ENCODE results near the gene ADGRB2.

ADGRB2 gene

GRCh38 chr1:31749785-31750735 lies 14.1 kb downstream of the ADGRB2 start:
- Histone ChIP-seq H3K4me3 (ENCODE audit: insufficient read depth, low read depth, low read length) (no peak overlapping the region), H3K9me3 (ENCODE audit: control insufficient read depth, low read length) (no peaks in the 10 kb centered on the region), H3K36me3 (ENCODE audit: control insufficient read depth, insufficient read depth, low read length) (no peaks in the 10 kb centered on the region), H3K27me3 (ENCODE audit: control insufficient read depth, insufficient read depth, low read length, poor library complexity, severe bottlenecking) (no peaks in the 10 kb centered on the region), H3K27ac (ENCODE audit: insufficient read depth, low read depth, low read length, poor library complexity, severe bottlenecking) (no peak overlapping the region), H3K4me1 (ENCODE audit: control insufficient read depth, insufficient read depth, low read length) (peaks cover 30% of the 10 kb centered on the region)
- WGBS, 2 experiments: 90 to 93% methylated on average over 7 of the region's 7 CpGs

- Histone ChIP-seq H3K9me3 (ENCODE audit: control insufficient read depth, low read length) (no peaks in the 10 kb centered on the region), H3K4me3 (ENCODE audit: insufficient read depth, low read depth, low read length) (no peak overlapping the region), H3K27me3 (ENCODE audit: control insufficient read depth, insufficient read depth, low read length, poor library complexity, severe bottlenecking) (no peaks in the 10 kb centered on the region), H3K36me3 (ENCODE audit: control insufficient read depth, insufficient read depth, low read length) (no peaks in the 10 kb centered on the region), H3K4me1 (ENCODE audit: control insufficient read depth, insufficient read depth, low read length) (peaks cover 30% of the 10 kb centered on the region), H3K27ac (ENCODE audit: insufficient read depth, low read depth, low read length, poor library complexity, severe bottlenecking) (no peak overlapping the region)
- WGBS, 2 experiments: 88 to 92% methylated on average over 4 of the region's 4 CpGs
Measured at GRCh38 chr1:31748365-31748764, 15.8 kb downstream of the ADGRB2 start.

GRCh38 chr1:31747304-31747703 lies 16.8 kb downstream of the ADGRB2 start:
- H3K36me3 ChIP-seq (ENCODE audit: control insufficient read depth, insufficient read depth, low read length): no peaks in the 10 kb centered on the region
- H3K4me3 ChIP-seq (ENCODE audit: insufficient read depth, low read depth, low read length): no peak overlapping the region
- no peaks in the 10 kb centered on the region for H3K27me3 ChIP-seq (ENCODE audit: control insufficient read depth, insufficient read depth, low read length, poor library complexity, severe bottlenecking)
- no peaks in the 10 kb centered on the region for H3K9me3 ChIP-seq (ENCODE audit: control insufficient read depth, low read length)
- no peak overlapping the region for H3K27ac ChIP-seq (ENCODE audit: insufficient read depth, low read depth, low read length, poor library complexity, severe bottlenecking)
- WGBS, 2 experiments: 88 to 89% methylated on average over 1 of the region's 1 CpG
- H3K4me1 ChIP-seq (ENCODE audit: control insufficient read depth, insufficient read depth, low read length): peaks cover 27% of the 10 kb centered on the region

GRCh38 chr1:31746687-31747086 lies 17.5 kb downstream of the ADGRB2 start:
- Histone ChIP-seq H3K27ac (ENCODE audit: insufficient read depth, low read depth, low read length, poor library complexity, severe bottlenecking) (no peak overlapping the region), H3K9me3 (ENCODE audit: control insufficient read depth, low read length) (no peaks in the 10 kb centered on the region), H3K4me1 (ENCODE audit: control insufficient read depth, insufficient read depth, low read length) (peaks cover 24% of the 10 kb centered on the region), H3K4me3 (ENCODE audit: insufficient read depth, low read depth, low read length) (no peak overlapping the region), H3K27me3 (ENCODE audit: control insufficient read depth, insufficient read depth, low read length, poor library complexity, severe bottlenecking) (no peaks in the 10 kb centered on the region), H3K36me3 (ENCODE audit: control insufficient read depth, insufficient read depth, low read length) (no peaks in the 10 kb centered on the region)
- 58 to 62% methylated on average over 7 of the region's 7 CpGs for WGBS, 2 experiments

- Histone ChIP-seq H3K4me1 (ENCODE audit: control insufficient read depth, insufficient read depth, low read length) (peaks cover 23% of the 10 kb centered on the region), H3K9me3 (ENCODE audit: control insufficient read depth, low read length) (no peaks in the 10 kb centered on the region), H3K27me3 (ENCODE audit: control insufficient read depth, insufficient read depth, low read length, poor library complexity, severe bottlenecking) (no peaks in the 10 kb centered on the region), H3K4me3 (ENCODE audit: insufficient read depth, low read depth, low read length) (no peak overlapping the region), H3K27ac (ENCODE audit: insufficient read depth, low read depth, low read length, poor library complexity, severe bottlenecking) (no peak overlapping the region), H3K36me3 (ENCODE audit: control insufficient read depth, insufficient read depth, low read length) (no peaks in the 10 kb centered on the region)
- WGBS, 2 experiments: 78 to 79% methylated on average over 15 of the region's 15 CpGs
Measured at GRCh38 chr1:31745946-31746670, 18.0 kb downstream of the ADGRB2 start.

GRCh38 chr1:31745096-31745945 lies 18.8 kb downstream of the ADGRB2 start:
- H3K4me1 ChIP-seq (ENCODE audit: control insufficient read depth, insufficient read depth, low read length): peaks cover 16% of the 10 kb centered on the region
- H3K36me3 ChIP-seq (ENCODE audit: control insufficient read depth, insufficient read depth, low read length): no peaks in the 10 kb centered on the region
- no peak overlapping the region for H3K4me3 ChIP-seq (ENCODE audit: insufficient read depth, low read depth, low read length)
- H3K27ac ChIP-seq (ENCODE audit: insufficient read depth, low read depth, low read length, poor library complexity, severe bottlenecking): no peak overlapping the region
- no peaks in the 10 kb centered on the region for H3K9me3 ChIP-seq (ENCODE audit: control insufficient read depth, low read length)
- no peaks in the 10 kb centered on the region for H3K27me3 ChIP-seq (ENCODE audit: control insufficient read depth, insufficient read depth, low read length, poor library complexity, severe bottlenecking)
- WGBS, 2 experiments: 54 to 61% methylated on average over 4 of the region's 4 CpGs

GRCh38 chr1:31744165-31744888 lies 19.8 kb downstream of the ADGRB2 start:
- H3K36me3 ChIP-seq (ENCODE audit: control insufficient read depth, insufficient read depth, low read length): no peaks in the 10 kb centered on the region
- H3K27ac ChIP-seq (ENCODE audit: insufficient read depth, low read depth, low read length, poor library complexity, severe bottlenecking): no peak overlapping the region
- H3K4me3 ChIP-seq (ENCODE audit: insufficient read depth, low read depth, low read length): no peak overlapping the region
- H3K27me3 ChIP-seq (ENCODE audit: control insufficient read depth, insufficient read depth, low read length, poor library complexity, severe bottlenecking): no peaks in the 10 kb centered on the region
- 92% methylated on average over 28 of the region's 28 CpGs for WGBS, 2 experiments
- H3K4me1 ChIP-seq (ENCODE audit: control insufficient read depth, insufficient read depth, low read length): peaks cover 18% of the 10 kb centered on the region
- no peaks in the 10 kb centered on the region for H3K9me3 ChIP-seq (ENCODE audit: control insufficient read depth, low read length)

GRCh38 chr1:31742462-31743212 lies 21.5 kb downstream of the ADGRB2 start:
- Histone ChIP-seq H3K4me1 (ENCODE audit: control insufficient read depth, insufficient read depth, low read length) (peaks cover 19% of the 10 kb centered on the region), H3K27me3 (ENCODE audit: control insufficient read depth, insufficient read depth, low read length, poor library complexity, severe bottlenecking) (no peaks in the 10 kb centered on the region), H3K9me3 (ENCODE audit: control insufficient read depth, low read length) (no peaks in the 10 kb centered on the region), H3K4me3 (ENCODE audit: insufficient read depth, low read depth, low read length) (no peak overlapping the region), H3K27ac (ENCODE audit: insufficient read depth, low read depth, low read length, poor library complexity, severe bottlenecking) (no peak overlapping the region), H3K36me3 (ENCODE audit: control insufficient read depth, insufficient read depth, low read length) (no peaks in the 10 kb centered on the region)
- 91 to 92% methylated on average over 32 of the region's 32 CpGs for WGBS, 2 experiments

GRCh38 chr1:31739346-31739745 lies 24.8 kb downstream of the ADGRB2 start:
- Histone ChIP-seq H3K27ac (ENCODE audit: insufficient read depth, low read depth, low read length, poor library complexity, severe bottlenecking) (no peak overlapping the region), H3K36me3 (ENCODE audit: control insufficient read depth, insufficient read depth, low read length) (no peaks in the 10 kb centered on the region), H3K4me1 (ENCODE audit: control insufficient read depth, insufficient read depth, low read length) (peaks cover 4% of the 10 kb centered on the region), H3K4me3 (ENCODE audit: insufficient read depth, low read depth, low read length) (no peak overlapping the region), H3K27me3 (ENCODE audit: control insufficient read depth, insufficient read depth, low read length, poor library complexity, severe bottlenecking) (no peaks in the 10 kb centered on the region), H3K9me3 (ENCODE audit: control insufficient read depth, low read length) (no peaks in the 10 kb centered on the region)
- WGBS, 2 experiments: 54 to 65% methylated on average over 12 of the region's 12 CpGs
